Astrocyte of the hippocampus (primary cell): ENCODE data around the gene PDLIM7.

ENCODE experiments used
- DNase-seq: peaks from one replicate; pipeline ENCODE4 v3.0.0; 2011; ENCODE audit warnings: low read depth, low spot score

The PDLIM7 gene

DNA sequence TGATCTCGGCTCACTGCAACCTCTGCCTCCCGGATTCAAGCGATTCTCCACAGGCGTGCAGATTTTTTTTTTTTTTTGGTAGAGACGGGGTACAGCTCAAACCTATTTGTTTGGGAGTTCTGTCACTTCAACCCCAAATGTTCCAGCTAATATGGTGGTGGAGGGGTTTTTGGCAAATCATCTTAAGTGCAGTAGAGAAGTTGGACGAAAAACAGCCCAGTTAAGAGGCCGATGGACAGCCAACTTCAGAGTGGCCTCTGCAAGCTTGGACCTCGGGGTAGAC lies 51.5 kb downstream of the PDLIM7 start:
- no peak for DNase-seq

DNA sequence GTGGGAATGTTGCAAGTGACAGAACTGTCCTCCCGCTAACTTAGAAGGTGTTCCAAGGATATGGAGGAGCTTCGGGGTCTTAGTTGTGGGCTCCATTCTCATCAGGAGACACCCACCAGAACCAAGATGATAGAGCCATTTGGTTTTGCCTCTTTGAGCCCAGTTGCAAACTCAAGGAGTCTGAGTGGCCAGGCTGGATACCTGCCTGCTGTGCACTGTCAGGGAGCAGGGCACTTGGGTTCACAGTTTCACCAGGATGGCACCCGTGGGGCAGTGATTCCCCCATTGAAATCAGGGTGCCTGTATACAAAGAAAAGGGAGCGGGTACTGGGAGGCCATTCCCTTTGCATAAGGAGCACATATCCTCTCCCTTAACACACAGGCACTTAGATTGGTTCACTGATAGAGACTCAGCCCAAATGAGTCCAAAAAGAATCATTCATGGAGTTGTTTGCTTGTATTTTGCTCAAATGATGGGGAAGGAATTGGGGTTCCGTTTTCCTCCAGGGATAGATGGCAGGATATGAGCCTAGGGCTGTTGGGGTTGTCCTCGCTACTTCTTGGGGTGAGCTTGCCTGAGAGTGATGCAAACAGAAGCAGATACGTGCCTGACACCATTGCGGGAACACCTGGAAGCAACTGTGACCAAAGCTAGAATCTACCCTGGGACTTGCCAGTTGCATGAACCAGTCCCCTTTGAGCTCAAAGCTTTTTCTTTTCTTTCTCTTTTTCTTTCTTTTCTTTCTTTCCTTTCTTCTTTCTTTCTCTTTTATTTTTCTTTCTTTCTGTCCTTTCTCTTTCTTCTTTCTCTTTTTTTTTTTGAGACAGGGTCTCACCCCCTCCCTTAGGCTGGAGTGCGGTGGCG lies 52.1 kb downstream of the PDLIM7 start:
- DNase-seq, result no peak

DNA sequence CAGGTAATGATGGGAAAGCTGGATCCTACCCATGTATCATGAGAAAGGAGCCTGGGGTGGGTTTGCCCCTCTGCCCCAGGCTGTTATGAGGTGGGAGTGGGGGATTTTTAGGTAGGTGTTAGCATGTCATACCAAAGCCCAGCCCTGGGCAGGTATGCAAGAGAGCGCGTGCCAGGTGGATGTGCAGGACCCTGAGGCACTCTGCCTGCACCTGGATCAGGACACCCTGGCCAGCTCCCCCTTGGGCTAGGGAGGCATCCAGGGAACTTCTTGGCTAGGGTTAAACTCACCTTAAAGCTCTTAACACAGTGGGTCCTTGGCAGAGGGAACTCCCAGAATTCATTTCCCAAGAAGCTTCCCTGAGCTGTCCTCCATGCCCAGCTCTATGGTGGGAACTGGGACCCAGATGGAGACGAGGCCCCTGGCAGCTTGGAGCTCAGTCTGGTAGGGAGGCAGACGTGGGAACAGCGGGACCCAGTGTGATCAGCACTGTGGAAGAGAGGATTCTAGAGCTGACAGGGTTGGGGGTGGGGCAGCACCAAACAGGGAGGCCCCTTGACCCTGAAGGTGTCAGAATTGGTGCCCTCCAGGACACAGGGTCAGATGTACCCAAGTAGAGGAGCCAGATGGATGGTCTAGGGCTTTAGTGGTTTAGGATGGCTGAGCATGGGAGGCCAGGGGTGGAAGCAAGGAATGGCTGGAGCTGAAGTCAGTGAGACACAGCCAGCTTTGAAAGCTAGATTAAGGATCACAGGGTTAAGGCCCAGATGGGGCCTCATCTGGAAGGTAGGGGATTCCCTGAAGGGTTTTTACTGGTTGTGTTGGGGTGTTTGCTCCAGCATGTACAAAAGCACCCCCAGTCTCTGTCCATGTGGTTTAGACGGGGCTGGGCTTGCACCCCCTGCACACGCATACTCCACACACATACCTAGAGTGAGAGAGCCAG lies 53.0 kb downstream of the PDLIM7 start:
- no peak for DNase-seq

DNA sequence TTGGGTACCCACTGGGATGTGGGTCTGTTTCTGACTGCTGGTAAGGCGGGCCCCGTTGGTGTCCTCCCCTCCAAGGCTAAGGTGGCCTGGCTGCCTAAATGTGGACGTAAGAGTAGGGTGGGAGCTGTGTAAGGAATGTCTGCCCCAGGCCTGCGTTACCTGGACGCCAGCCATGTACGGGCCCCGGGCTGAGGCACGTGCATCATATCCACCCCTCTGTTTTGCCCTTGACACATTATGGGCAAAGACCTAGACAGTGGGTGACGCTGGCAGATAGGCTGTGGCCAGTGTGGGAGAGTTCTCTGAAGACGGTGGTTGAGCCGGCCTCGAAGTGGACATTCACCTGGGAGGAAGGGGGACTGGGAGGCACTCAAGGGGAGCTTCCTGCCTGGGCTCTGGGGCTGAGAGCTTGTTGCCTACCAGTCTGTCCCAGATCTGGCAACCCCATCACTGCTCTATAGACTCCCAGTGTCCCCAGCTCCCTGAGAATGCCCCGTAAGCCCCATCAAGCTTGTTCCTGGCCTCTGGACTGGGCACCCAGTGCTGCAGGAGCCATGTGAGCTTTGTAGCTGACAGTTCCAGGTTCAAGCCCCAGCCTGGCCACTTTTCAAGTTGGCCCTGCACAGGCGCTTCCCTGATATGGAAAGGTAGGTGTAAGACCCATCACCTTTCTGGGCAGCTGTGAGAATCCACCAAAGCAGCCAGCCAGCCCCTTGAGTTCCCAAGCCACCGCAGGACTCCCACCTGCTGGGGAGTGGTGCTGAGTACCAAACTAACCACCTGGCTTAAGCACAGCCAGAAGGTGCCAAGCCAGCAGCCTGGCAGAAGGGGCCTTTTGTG lies 54.0 kb downstream of the PDLIM7 start:
- DNase-seq, result no peak

DNA sequence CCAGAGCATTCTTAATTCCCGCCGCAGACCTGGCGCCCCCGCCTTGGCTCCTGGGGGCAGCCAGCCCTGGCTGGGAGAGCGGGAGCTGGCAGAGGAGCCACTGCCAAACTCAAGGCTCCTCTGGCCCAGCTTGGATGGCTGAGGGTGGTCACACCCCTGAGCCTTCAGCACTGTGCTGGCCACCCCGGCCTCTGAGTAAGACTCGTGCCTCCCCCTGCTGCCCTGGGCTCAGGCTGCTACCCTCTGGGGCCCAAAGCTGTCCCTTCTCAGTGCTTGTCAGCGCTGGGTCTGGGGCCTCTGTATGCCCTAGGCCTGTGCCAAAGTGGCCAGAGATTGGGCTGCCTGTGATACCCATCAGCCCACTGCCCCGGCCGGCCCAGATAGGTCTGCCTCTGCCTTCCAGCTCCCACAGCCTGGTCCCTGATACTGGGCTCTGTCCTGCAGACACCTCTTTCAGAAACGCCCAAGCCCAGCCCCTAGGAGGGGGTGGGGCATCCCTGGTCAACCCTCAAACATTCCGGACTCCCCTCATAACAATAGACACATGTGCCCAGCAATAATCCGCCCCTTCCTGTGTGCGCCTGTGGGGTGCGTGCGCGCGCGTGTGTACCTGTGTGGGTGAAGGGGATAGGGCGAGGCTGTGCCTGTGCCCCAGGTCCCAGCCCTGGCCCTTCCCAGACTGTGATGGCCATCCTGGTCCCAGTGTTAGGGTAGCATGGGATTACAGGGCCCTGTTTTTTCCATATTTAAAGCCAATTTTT lies 55.2 kb downstream of the PDLIM7 start:
- DNase-seq, result no peak

DNA sequence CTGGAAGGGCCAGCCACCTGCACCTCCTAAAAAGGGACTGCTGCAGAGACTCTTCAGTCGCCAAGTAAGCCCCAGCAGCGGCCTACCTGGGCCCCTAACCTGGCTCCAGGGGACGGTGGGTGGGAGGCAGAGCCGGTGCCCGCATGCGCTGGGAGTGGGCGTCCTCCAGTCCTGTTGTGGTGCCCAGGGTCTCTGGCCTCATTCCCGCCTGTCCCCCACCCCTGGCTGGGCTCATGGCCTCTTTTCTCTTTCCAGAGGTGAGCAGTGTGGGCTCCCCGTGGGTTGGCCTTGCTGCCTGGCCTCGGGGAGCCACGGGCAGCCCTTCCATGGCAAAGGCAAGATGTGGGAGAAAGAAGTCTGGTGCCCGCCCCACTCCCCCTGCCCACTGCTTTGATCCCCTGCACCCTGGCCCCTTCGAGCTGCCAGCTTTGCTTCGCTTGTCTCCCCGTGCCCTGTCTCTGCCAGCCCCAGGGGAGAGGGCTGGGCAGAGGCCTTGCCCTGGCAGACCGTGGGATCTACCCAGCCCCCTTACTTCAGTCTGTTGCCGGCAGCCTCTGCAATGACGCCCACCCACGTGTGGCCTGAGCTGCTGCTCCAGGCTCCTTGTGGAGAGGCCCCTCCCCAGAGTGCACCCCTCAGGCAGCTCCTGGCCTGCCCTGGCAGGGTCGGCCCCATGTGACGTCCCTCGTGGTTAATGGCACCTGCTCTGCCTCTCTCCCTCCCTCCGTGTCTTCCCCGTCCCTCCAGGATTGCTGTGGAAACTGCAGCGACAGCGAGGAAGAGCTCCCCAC lies 56.2 kb downstream of the PDLIM7 start:
- no peak for DNase-seq

DNA sequence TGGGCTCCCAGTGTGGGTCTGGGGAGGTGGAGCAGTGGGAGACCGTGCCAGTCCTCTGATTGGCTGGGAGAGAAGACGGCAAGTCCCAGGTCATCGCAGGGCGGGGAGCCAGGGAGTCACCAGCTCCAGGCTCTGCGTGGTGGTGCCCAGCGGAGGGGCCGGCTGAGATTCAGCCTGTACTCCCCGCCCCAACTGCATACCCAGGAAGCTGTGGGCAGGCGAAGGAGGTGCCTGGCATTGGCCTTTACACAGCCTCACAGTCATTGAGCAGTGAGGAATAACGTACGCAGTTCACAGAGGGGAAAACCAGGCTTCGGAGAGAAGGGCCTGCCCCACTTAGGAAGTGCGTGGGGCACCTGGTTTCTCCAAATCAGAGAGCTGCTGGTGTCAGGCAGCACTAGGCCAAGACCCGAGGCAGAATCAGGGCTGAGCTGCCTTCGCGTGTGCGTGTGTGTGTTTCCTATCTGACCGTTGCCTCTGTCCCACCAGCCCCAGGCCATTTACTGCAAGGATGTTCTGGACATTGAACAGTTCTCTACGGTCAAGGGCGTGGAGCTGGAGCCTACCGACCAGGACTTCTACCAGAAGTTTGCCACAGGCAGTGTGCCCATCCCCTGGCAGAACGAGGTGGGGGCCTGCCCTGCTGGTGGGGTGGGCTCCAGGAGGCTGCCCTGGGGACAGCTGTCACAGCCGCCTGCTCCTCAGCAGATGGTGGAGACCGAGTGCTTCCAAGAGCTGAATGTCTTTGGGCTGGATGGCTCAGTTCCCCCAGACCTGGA lies 57.0 kb downstream of the PDLIM7 start:
- DNase-seq, result no peak

DNA sequence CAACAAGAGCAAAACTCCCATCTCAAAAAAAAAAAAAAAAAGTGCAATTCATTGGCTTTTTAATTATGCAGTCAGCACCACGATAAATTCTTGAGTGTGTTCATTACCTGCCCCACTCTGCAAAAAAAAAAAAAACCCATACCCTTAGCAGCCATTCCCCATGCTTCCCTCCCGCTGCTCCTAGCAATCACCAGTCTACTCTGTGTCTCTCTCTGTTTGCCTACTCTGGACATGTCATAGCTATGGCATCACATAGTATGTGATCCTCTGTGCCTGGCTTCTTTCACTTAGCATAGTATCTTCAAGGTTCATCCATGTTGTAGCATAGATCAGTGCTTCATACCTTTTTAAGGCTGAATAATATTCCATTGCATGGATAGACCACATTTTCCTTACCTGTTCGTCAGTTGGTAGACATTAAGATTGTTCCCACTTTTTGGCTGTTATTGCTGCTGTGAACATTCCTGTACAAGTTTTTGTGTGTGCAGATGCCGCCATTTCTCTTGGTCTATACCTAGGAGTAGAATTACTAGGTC lies 57.8 kb downstream of the PDLIM7 start:
- no peak for DNase-seq

DNA sequence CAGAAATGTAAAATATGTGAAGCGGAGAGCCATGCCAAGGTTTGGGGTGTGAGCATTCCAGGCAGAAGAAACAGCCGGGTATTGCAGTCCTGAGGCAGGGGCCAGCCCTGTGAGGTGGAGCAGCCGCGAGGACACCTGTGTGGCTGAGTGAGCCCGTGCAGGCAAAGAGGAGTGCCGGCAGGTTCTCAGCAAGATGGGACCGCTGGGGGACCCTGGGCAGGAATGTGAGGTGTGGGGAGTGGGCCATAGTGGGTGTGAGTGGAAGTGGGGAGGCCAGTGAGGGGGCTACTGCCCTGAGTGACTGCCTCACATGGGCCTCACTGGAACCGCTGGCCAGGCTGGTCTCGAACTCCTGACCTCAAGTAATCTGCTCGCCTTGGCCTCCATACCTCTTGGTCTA lies 58.9 kb downstream of the PDLIM7 start:
- peak; percentile 34 for DNase-seq

DNA sequence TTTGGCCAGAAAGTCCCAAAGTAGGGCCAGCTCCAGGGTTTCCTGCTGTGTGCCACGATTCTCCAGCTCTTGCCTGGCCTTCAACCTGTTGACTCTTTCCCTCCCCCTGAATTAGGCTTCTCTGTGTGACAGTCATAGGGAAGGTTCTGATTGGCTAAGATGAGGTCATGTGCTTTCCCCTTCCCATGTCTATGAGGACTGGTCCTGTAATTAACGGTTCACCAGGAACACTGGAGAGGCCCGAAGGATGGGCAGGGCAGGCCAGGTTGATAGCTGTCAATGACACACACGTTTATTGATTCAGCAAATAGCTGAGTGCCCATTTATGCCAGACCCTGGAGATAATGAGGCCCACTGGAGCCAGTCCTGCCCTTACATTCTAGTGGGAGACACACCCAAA lies 59.8 kb downstream of the PDLIM7 start:
- no peak for DNase-seq

DNA sequence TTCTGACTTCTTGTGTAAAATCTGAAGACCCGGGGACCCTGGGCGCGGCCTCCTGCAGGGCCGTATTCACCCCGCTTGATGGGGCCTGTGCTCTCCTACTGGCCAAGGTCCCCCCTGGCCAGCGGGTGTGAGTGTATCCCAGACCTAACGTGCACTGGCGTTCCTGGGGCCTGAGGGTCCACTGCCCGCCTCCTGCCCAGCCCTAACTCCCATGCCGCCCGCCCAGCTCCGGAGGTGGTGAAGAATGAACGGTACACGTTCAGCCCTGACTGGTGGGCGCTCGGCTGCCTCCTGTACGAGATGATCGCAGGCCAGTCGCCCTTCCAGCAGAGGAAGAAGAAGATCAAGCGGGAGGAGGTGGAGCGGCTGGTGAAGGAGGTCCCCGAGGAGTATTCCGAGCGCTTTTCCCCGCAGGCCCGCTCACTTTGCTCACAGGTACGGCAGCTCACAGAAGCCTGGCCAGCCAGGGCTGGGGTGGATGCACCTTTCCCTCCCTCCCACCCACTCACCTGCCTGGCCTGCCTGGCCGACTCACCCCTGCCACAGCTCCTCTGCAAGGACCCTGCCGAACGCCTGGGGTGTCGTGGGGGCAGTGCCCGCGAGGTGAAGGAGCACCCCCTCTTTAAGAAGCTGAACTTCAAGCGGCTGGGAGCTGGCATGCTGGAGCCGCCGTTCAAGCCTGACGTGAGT lies 61.4 kb downstream of the PDLIM7 start:
- no peak for DNase-seq

DNA sequence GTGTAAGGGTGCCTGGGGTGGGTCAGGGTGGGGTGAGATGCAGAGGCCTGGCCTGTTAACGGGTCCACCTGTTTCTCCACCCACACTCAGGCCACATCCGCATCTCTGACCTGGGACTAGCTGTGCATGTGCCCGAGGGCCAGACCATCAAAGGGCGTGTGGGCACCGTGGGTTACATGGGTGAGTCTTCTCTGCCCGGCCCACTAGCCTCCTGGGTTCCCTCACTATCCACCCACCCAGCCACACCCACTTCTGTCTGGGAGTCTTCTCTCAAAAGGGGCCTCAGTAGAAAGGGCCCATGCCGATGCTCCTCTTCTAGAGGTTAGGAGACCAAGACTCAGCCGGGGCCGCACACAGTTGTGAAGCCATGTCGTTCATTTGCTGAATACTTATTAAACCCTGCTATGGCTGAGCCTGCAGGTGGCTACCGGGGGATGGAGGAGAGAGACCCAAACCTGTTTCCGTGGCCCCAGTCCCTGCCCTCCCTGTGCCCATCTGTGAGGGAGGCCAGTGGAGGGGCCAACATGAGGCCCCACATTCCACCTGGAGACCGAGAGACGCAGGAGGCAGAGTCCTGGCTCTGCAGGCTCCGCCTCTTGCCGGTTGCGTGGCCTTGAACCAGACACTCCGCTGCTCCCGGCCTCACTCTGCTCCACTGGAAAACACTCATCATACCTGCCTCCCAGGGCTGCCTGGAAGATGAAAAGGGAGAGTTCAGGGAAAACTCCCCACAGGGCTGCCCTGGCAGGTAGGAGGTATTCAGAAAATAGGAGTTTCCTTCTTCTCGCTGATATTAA lies 62.3 kb downstream of the PDLIM7 start:
- no peak for DNase-seq

DNA sequence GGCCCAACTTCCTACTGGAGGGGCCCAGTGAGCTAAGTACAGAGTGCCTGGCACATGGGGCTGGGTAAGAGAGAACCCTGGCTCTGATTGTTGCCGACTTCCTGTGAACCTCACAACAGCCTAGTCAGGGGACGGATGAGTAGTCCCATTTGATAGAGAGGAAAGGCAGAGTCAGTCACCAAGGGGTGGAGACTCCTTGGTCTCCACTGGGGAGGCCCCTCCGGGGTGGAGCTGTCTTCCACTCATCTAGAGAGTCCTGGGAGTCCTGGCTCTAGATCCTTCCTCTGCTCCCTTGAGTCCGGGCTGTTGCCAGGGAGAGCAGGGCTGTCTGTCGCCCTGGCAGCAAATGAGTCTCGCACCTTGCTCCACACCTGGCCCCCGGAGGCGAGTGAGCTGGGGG lies 63.0 kb downstream of the PDLIM7 start:
- no peak for DNase-seq

DNA sequence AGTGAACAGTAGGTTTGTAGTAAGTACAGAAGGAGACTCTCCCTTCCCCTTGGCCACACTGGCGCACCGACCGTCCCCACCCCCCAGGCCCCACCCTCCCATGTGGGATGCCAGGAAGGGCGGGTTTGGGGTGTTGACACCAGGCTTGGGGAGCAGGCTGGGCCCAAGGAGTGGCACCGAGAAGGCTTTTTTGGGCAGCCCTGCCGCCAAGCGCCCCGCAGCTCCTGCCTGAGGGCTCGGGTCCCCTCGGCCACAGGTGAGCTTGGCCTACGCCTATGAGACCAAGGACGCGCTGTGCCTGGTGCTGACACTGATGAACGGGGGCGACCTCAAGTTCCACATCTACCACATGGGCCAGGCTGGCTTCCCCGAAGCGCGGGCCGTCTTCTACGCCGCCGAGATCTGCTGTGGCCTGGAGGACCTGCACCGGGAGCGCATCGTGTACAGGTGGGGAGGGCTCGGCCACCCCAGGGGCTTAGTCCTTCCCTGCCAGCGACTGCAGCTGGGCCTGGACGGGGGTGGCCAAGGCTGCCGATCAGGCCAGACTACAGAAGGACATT lies 63.7 kb downstream of the PDLIM7 start:
- no peak for DNase-seq
